ENCODE data around the gene DLGAP4.

- TF ChIP-seq SRF (IDR thresholded peaks at IDR 0.05; ENCODE audit: low read depth, low read length) (no peak), JDP2 (CRISPR knock-in tag; IDR thresholded peaks at IDR 0.05; ENCODE audit: borderline replicate concordance) (no peak), POGZ (CRISPR knock-in tag; IDR thresholded peaks at IDR 0.05) (no peak), ELF1 (CRISPR knock-in tag; IDR thresholded peaks at IDR 0.05) (no peak), CBX2 (IDR thresholded peaks at IDR 0.05; ENCODE audit: low read depth, low read length) (no peak), CBX2 (CRISPR knock-in tag; IDR thresholded peaks at IDR 0.05; ENCODE audit: low read depth) (no peak)
These were observed 173.8 kb downstream of the DLGAP4 start for GRCh38 chr20:36479938-36480337.

Data from HepG2 (cell line).